HL-60 (cell line): Measurements from ENCODE around the gene PIK3CG.

ENCODE experiments used
- GABPA ChIP-seq: IDR thresholded peaks from 2 replicates; pipeline ENCODE4 v1.6.1; 2012; ENCODE audit warnings: low read depth
- POLR2AphosphoS5 ChIP-seq: IDR thresholded peaks from 2 replicates; pipeline ENCODE4 v1.6.1; 2012; ENCODE audit warnings: low read depth
- REST ChIP-seq: IDR thresholded peaks from 2 replicates; pipeline ENCODE4 v1.6.1; 2012; ENCODE audit warnings: low read depth; ENCODE audit not compliant: insufficient replicate concordance
- SPI1 ChIP-seq: IDR thresholded peaks from 2 replicates; pipeline ENCODE4 v1.6.1; 2012; ENCODE audit warnings: low read depth, mild to moderate bottlenecking, borderline replicate concordance
- TF ChIP-seq, protein P1 (sequence below): IDR thresholded peaks from one replicate; pipeline ENCODE4 v1.5.1; 2011; ENCODE audit warnings: low read length, control low read depth, inconsistent platforms; ENCODE audit not compliant: insufficient read depth

DNA sequence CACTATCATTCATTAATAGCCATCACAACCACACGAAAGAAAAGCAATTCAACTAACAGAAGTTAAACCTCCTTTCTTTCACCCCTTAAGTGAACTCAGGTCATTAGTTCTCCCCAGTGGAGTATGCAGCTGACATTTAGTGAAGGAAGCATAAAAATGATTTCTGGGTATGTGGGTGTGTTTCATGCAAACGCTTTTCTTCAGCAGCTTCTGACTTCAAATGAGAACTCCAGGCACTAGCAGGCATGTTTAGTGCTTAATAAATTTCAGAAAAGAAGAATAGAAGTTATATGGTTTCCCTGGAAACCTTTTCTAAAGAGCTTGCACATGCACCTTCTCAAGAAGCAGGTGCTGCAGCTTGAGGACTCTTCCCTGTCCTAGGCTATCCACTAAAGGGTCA lies 62.5 kb downstream of the PIK3CG start:
- TF ChIP-seq, protein P1, sequence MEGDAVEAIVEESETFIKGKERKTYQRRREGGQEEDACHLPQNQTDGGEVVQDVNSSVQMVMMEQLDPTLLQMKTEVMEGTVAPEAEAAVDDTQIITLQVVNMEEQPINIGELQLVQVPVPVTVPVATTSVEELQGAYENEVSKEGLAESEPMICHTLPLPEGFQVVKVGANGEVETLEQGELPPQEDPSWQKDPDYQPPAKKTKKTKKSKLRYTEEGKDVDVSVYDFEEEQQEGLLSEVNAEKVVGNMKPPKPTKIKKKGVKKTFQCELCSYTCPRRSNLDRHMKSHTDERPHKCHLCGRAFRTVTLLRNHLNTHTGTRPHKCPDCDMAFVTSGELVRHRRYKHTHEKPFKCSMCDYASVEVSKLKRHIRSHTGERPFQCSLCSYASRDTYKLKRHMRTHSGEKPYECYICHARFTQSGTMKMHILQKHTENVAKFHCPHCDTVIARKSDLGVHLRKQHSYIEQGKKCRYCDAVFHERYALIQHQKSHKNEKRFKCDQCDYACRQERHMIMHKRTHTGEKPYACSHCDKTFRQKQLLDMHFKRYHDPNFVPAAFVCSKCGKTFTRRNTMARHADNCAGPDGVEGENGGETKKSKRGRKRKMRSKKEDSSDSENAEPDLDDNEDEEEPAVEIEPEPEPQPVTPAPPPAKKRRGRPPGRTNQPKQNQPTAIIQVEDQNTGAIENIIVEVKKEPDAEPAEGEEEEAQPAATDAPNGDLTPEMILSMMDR: no peak
- TF ChIP-seq POLR2AphosphoS5 (no peak), REST (no peak), GABPA (no peak), SPI1 (no peak)
